Ureter (tissue), 1 donor: ENCODE measurements around the gene UNC13A. TPM values are rescaled to one million over a fixed set of nuclear protein-coding genes. Genes with fewer than 3 reads are reported as not detected.

ENCODE experiments used
- DNase-seq: peaks from one replicate; pipeline ENCODE4 v3.0.0-alpha.2; 2020; ENCODE audit warnings: low spot score
- total RNA-seq: library from RNA; stranded (reverse); gene quantifications from one replicate; pipeline ENCODE4 v1.2.4, GENCODE V29; 2023
- donor health status: DM: yes; HTN: yes; CAD: no.

The UNC13A gene
- total RNA-seq, 1 donor from 2014 or later = 1.4 TPM

GRCh38 chr19:17669419-17669818 lies 18.7 kb downstream of the UNC13A start:
- DNase-seq = no peak

- DNase-seq = no peak
These were observed 23.1 kb downstream of the UNC13A start for GRCh38 chr19:17665058-17665457.

GRCh38 chr19:17659996-17660395 lies 28.2 kb downstream of the UNC13A start:
- DNase-seq = no peak

GRCh38 chr19:17658666-17659065 lies 29.5 kb downstream of the UNC13A start:
- DNase-seq = no peak

GRCh38 chr19:17658240-17658639 lies 29.9 kb downstream of the UNC13A start:
- DNase-seq = no peak

- DNase-seq = no peak
These were observed 31.2 kb downstream of the UNC13A start for GRCh38 chr19:17656970-17657369.

- no peak for DNase-seq
These were observed 32.2 kb downstream of the UNC13A start for GRCh38 chr19:17655751-17656472.

- no peak for DNase-seq
These were observed 33.2 kb downstream of the UNC13A start for GRCh38 chr19:17654993-17655392.

GRCh38 chr19:17652627-17653026 lies 35.5 kb downstream of the UNC13A start:
- no peak for DNase-seq

- no peak for DNase-seq
These were observed 39.4 kb downstream of the UNC13A start for GRCh38 chr19:17648786-17649185.

GRCh38 chr19:17648097-17648660 lies 40.0 kb downstream of the UNC13A start:
- no peak for DNase-seq

- no peak for DNase-seq
These were observed 40.8 kb downstream of the UNC13A start for GRCh38 chr19:17647071-17648020.

- no peak for DNase-seq
These were observed 41.7 kb downstream of the UNC13A start for GRCh38 chr19:17646441-17646840.

GRCh38 chr19:17645339-17645963 lies 42.7 kb downstream of the UNC13A start:
- DNase-seq = no peak

GRCh38 chr19:17642656-17643055 lies 45.5 kb downstream of the UNC13A start:
- DNase-seq = no peak

GRCh38 chr19:17641846-17642245 lies 46.3 kb downstream of the UNC13A start:
- DNase-seq = no peak

GRCh38 chr19:17641181-17641580 lies 47.0 kb downstream of the UNC13A start:
- DNase-seq = no peak

GRCh38 chr19:17633700-17634099 lies 54.5 kb downstream of the UNC13A start:
- DNase-seq = no peak

GRCh38 chr19:17632577-17632976 lies 55.6 kb downstream of the UNC13A start:
- no peak for DNase-seq

- no peak for DNase-seq
These were observed 58.4 kb downstream of the UNC13A start for GRCh38 chr19:17629760-17630159.

- no peak for DNase-seq
These were observed 60.2 kb downstream of the UNC13A start for GRCh38 chr19:17627921-17628320.

GRCh38 chr19:17627161-17627560 lies 61.0 kb downstream of the UNC13A start:
- no peak for DNase-seq
